ENCODE measurements around the gene PDZD2. TPM values are rescaled to one million over a fixed set of nuclear protein-coding genes. Genes with fewer than 3 reads are reported as not detected.

PDZD2 gene
- total RNA-seq, 2 donors from 2014 or later = 10.3 to 59.5 TPM

- no peaks in the 10 kb centered on the region for H3K9me3 ChIP-seq
- intact Hi-C loops (cut with DNase I) = no loop called here
These were observed 448.5 kb downstream of the PDZD2 start for GRCh38 chr5:32087086-32088082.

GRCh38 chr5:32088214-32088613 lies 449.3 kb downstream of the PDZD2 start:
- TF ChIP-seq POLR2A (IDR thresholded peaks at IDR 0.05) = no peak
- no peak for TF ChIP-seq POLR2AphosphoS5 (IDR thresholded peaks at IDR 0.05)
- TF ChIP-seq CTCF (IDR thresholded peaks at IDR 0.05) = no peak
- WGBS = 86% methylated on average over 12 of the region's 12 CpGs
- H3K27me3 ChIP-seq (replicated peaks; ENCODE audit: insufficient read depth) = no peaks in the 10 kb centered on the region
- H3K4me3 ChIP-seq = no peak overlapping the region
- H3K9me3 ChIP-seq = no peaks in the 10 kb centered on the region
- no peak overlapping the region for H3K27ac ChIP-seq
- no peaks in the 10 kb centered on the region for H3K36me3 ChIP-seq
- intact Hi-C loops (cut with DNase I) = no loop called here
- H3K4me1 ChIP-seq (replicated peaks) = no peaks in the 10 kb centered on the region
- no peak for DNase-seq (ENCODE audit: low spot score)

More at GRCh38 chr5:32087086-32088082, 448.5 kb downstream of the PDZD2 start:
- Histone ChIP-seq H3K27ac (no peak overlapping the region), H3K4me3 (no peak overlapping the region), H3K27me3 (replicated peaks; ENCODE audit: insufficient read depth) (no peaks in the 10 kb centered on the region), H3K36me3 (no peaks in the 10 kb centered on the region), H3K4me1 (replicated peaks) (no peaks in the 10 kb centered on the region)
- DNase-seq (ENCODE audit: low spot score) = no peak
- TF ChIP-seq CTCF (IDR thresholded peaks at IDR 0.05) (no peak), POLR2AphosphoS5 (IDR thresholded peaks at IDR 0.05) (no peak), POLR2A (IDR thresholded peaks at IDR 0.05) (no peak)
- 91% methylated on average over 24 of the region's 24 CpGs for WGBS

DNA sequence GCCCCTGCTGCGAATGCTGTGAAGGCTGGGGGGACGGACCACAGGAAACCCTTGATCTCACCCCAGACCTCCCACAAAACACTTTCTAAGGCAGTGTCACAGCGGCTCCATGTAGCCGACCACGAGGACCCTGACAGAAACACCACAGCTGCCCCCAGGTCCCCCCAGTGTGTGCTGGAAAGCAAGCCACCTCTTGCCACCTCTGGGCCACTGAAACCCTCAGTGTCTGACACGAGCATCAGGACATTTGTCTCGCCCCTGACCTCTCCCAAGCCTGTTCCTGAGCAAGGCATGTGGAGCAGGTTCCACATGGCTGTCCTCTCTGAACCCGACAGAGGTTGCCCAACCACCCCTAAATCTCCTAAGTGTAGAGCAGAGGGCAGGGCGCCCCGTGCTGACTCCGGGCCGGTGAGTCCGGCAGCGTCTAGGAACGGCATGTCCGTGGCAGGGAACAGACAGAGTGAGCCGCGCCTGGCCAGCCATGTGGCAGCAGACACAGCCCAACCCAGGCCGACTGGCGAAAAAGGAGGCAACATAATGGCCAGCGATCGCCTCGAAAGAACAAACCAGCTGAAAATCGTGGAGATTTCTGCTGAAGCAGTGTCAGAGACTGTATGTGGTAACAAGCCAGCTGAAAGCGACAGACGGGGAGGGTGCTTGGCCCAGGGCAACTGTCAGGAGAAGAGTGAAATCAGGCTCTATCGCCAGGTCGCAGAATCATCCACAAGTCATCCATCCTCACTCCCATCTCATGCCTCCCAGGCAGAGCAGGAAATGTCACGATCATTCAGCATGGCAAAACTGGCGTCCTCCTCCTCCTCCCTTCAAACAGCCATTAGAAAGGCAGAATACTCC lies 450.4 kb downstream of the PDZD2 start:
- no peaks in the 10 kb centered on the region for H3K27me3 ChIP-seq (replicated peaks; ENCODE audit: insufficient read depth)
- H3K27ac ChIP-seq = no peak overlapping the region
- no peaks in the 10 kb centered on the region for H3K9me3 ChIP-seq
- no peak for DNase-seq (ENCODE audit: low spot score)
- H3K4me3 ChIP-seq = no peak overlapping the region
- TF ChIP-seq POLR2AphosphoS5 (IDR thresholded peaks at IDR 0.05) = no peak
- TF ChIP-seq CTCF (IDR thresholded peaks at IDR 0.05) = no peak
- TF ChIP-seq POLR2A (IDR thresholded peaks at IDR 0.05) = no peak
- H3K36me3 ChIP-seq = no peaks in the 10 kb centered on the region
- no peaks in the 10 kb centered on the region for H3K4me1 ChIP-seq (replicated peaks)
- intact Hi-C loops (cut with DNase I) = no loop called here
- WGBS = 90% methylated on average over 30 of the region's 30 CpGs

GRCh38 chr5:32090026-32090754 lies 451.3 kb downstream of the PDZD2 start:
- no peak for TF ChIP-seq POLR2A (IDR thresholded peaks at IDR 0.05)
- TF ChIP-seq CTCF (IDR thresholded peaks at IDR 0.05) = no peak
- no peak for TF ChIP-seq POLR2AphosphoS5 (IDR thresholded peaks at IDR 0.05)
- 93% methylated on average over 23 of the region's 24 CpGs for WGBS
- Histone ChIP-seq H3K27ac (no peak overlapping the region), H3K4me1 (replicated peaks) (no peaks in the 10 kb centered on the region), H3K36me3 (no peaks in the 10 kb centered on the region), H3K4me3 (no peak overlapping the region), H3K27me3 (replicated peaks; ENCODE audit: insufficient read depth) (no peaks in the 10 kb centered on the region), H3K9me3 (no peaks in the 10 kb centered on the region)
- intact Hi-C loops (cut with DNase I) = loop anchor here (10.0 kb wide), 2 partner anchors 225 to 505 kb away; partner anchors contain the start of gene MTMR12
- no peak for DNase-seq (ENCODE audit: low spot score)

Measured in prostate gland (tissue), 2 donors.